AG10803 (cell line): Measurements from ENCODE around the gene KCTD16.

Source experiments
- DNase-seq: peaks from one replicate; pipeline ENCODE4 v3.0.0; 2010; ENCODE audit warnings: low read depth
- H3K4me3 ChIP-seq: 2 replicates; pipeline ENCODE4 v1.5.1; 2011; ENCODE audit warnings: mild to moderate bottlenecking, low read length, control low read depth
- CTCF ChIP-seq: conservative IDR thresholded peaks from 2 replicates; pipeline ENCODE4 v1.5.1; 2011; ENCODE audit warnings: mild to moderate bottlenecking, low read length, control low read depth, inconsistent platforms

Gene KCTD16

GRCh38 chr5:144130306-144130705 is 40.4 kb upstream of the KCTD16 start:
- no peak for DNase-seq
- no peak for TF ChIP-seq CTCF
- H3K4me3 ChIP-seq, result no peak overlapping the region

GRCh38 chr5:144131261-144131660 is 39.4 kb upstream of the KCTD16 start:
- no peak overlapping the region for H3K4me3 ChIP-seq
- TF ChIP-seq CTCF, result no peak
- DNase-seq, result no peak

- TF ChIP-seq CTCF, result no peak
- DNase-seq, result no peak
- H3K4me3 ChIP-seq, result no peak overlapping the region
Measured at GRCh38 chr5:144133050-144133633, 37.5 kb upstream of the KCTD16 start.

- no peak for TF ChIP-seq CTCF
- H3K4me3 ChIP-seq, result no peak overlapping the region
- DNase-seq, result no peak
Measured at GRCh38 chr5:144134194-144134826, 36.4 kb upstream of the KCTD16 start.

GRCh38 chr5:144135113-144135762 is 35.4 kb upstream of the KCTD16 start:
- no peak for DNase-seq
- TF ChIP-seq CTCF, result no peak
- H3K4me3 ChIP-seq, result no peak overlapping the region

- peak; percentile 67 for TF ChIP-seq CTCF
- DNase-seq, result peak; percentile 87
- H3K4me3 ChIP-seq, result no peak overlapping the region
Measured at GRCh38 chr5:144139586-144139985, 31.1 kb upstream of the KCTD16 start.

- no peak for DNase-seq
Measured at GRCh38 chr5:144141585-144141984, 29.1 kb upstream of the KCTD16 start.

More at GRCh38 chr5:144141585-144141984, 29.1 kb upstream of the KCTD16 start:
- H3K4me3 ChIP-seq, result no peak overlapping the region
- no peak for TF ChIP-seq CTCF
